ENCODE results near the gene IZUMO4.

Gene IZUMO4

DNA sequence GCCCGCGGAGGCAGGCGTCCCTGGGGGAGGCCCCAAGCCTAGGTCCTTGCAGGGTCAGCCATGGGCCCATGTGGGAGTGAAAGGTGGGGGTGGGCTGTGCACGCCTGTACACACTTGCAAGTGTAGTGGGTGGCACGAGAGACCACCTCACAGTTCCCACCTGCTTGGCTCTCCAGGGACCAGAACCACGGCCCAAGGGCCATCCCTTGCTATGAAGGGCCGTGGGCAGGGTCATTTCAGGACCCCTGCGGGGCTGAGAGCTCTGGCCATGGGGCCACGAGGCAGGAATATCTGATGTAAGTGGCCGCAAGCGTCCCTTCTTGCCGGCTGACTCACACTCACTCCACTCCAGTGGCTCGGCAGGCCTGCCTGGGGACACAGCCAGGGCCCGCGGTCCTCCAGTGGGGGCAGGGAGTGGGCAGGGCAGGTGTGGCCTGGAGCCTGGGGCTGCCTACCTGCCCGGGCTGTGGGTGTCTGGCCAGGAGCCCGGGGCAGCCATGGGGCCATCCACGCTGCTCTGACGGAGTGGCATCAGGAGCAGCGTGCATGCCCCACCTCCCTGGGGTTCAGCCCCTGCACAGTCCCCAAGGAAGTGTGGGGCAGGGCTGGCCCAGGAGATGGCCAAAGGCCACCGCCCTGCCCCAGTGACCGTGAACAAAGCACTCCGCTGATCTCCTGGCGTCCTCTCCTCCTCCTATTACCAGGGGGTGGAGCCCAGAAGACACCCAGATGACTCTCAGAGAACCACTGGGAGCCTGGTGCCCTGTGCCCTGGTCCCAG is 37.1 kb upstream of the IZUMO4 start:
- DNase-seq (ENCODE audit: low read depth): no peak

DNA sequence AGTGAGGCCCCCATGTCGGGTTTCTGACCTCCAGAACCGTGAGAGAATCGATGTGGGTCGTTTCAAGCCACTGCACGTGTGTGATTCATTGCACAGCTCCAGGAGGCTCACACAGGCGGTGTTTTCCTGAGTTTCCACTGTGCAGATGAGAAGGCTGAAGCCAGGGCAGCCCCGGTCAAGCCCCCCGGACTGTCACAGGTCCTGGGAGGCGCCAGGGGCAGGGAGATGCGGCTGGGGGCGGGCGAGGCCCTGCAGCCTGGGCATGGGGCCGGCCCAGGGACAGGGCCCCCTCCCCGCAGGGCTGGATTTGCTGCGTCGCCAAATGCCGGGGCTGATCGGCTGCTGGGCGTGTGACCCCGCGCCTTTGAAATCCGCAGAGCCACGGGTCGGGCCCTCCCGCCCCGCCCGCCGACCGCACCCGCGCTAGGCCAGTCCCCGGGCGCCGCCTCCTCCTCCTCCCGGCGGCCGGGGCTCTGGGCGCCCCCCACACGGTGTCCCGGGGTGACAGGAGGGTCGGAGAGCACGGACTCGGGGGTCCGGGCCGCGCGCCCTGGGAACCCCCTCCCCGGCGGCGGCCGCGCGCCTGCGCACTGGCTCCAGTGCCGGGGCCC is 35.7 kb upstream of the IZUMO4 start:
- DNase-seq (ENCODE audit: low read depth): no peak

DNA sequence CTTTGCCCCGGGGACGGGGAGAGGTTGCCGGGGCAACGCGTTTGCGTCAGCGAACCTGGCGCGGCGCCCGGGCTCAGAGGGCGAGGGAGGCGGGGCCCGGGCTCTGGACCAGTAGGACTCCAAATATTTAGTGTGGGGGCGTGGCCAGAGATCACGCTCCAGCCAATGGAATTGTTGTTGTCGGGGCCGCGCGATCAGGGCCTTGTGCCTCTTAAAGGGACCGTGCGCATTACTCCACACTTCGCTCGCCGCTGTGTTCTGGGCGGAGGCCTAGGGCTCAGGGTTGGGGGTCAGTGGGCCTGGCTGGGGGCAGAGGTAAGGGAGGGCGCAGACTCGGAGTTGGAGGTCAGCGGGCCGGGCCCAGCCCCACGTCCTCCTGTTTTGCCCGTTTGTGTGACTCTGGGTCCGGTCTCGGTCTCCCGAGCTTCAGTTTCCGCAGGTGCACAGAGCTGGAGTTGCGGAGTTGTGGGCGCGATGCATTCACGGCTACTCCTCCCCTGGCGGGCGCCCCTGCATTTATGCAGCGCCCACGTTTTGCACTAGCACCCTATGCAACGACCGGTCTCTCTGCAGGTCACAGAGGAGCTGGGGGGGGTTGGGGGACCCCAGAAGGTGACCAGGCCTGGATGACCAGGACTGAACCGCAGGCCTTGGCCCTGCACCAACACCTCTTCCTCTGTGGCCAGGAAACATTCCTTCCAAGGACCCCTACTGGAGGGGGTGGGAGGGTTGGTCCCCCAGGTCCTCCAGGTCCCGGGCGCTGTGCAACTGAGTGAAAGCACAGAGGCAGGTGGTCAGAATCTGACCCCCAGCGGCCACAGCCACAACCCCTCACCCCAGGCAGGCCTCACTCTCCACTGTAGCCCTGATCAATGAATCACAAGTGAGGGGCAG is 35.0 kb upstream of the IZUMO4 start:
- peak; percentile 97 for DNase-seq (ENCODE audit: low read depth)

DNA sequence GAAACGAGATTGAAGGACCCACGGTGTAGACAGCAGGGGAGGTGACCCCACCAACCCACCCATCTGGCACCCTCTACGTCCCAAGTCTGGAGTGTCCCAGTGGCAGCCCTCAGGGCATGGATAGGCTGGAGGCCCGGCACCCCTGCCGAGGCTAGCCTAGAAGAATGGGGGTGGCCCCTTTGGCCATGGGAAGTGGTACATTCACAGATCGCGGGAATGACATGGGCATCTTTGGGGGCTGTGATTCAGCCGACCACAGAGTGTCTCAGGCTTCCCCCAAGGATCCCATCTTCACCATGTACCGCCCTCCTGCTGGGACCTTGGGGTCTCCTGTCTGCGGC is 34.4 kb upstream of the IZUMO4 start:
- DNase-seq (ENCODE audit: low read depth): no peak

DNA sequence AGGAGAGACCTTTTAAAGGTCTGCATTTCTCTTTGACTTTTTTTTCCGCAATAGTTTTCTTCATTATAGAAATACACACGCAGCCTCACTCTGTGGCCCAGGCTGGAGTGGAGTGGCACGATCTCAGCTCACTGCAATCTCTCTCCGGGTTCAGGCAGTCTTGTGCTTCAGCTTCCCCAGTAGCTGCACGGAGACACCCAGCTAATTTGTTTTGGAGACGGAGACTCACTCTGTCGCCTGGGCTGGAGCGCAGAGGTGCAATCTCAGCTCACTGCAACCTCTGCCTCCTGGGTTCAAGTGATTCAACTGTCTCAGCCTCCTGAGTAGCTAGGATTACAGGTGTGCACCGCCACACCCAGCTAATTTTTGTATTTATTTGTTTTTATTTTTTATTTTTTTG is 33.9 kb upstream of the IZUMO4 start:
- DNase-seq (ENCODE audit: low read depth): no peak

DNA sequence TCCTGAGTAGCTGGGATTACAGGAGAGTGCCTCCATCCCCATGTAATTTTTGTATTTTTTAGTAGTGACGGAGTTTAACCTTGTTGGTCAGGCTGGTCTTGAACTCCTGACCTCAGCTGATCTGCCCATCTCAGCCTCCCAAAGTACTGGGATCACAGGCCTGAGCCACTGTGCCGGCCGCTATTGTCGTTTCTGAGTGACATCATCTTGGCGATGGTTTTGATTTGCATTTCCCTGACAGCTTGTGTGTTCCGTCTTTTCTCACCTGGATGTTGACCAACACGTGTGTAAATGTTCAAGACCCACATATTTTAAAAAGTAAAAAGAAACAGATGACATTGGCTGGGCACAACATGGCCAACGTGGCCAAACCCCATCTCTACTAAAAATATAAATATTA is 32.9 kb upstream of the IZUMO4 start:
- DNase-seq (ENCODE audit: low read depth): no peak

DNA sequence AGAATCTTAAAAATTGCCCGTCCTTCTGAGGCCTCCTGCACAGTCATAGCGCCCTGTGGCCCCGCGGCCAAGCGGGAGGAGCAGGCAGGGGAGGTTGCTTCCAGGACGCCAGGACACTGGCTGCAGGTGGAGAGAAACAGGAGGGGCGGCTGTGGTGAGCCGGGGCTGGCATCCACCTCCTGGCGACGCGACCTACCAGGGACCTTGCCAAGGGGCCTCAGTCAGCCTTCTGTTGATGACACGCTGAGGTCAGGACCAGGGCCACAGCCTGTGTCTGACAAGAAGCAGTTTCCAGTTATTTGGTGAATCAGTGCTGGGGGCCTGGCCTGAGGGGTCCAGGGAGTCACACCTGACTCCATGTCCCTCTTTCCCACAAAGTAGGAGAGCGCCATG is 32.3 kb upstream of the IZUMO4 start:
- DNase-seq (ENCODE audit: low read depth): no peak

DNA sequence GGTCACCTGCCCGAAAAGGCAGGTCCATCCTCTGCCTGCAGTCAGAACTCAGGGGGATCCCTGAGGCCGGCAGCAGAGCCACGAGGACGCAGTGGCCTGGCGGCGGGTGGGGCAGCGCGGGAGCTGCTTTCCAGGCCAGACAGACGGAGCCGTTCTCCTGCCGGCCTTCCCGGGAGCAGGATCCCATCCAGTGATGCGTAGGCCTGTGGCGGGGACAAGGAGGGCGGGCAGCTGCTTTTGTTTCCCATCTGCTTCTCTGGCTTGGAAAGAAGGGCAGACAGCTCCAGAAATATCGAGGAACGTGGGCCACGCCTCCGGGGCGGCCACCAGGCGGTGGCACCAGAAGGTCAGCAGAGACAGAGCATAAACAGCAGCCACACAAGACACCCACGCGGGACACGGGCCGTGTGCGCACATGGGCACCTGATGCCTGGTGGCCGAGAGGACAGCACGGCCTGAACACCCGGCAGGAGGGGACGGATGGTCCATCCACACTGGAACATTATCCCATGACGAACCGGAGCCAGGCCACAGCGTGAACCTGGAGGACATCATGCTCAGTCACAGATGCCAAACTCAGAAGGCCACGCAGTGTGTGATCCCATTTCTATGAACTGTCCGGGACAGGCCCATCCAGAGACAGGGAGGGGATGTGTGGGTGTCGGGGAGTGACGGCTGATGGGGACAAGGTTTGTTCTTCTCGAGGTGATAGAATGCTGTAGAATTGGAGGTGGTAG is 31.8 kb upstream of the IZUMO4 start:
- DNase-seq (ENCODE audit: low read depth): no peak

DNA sequence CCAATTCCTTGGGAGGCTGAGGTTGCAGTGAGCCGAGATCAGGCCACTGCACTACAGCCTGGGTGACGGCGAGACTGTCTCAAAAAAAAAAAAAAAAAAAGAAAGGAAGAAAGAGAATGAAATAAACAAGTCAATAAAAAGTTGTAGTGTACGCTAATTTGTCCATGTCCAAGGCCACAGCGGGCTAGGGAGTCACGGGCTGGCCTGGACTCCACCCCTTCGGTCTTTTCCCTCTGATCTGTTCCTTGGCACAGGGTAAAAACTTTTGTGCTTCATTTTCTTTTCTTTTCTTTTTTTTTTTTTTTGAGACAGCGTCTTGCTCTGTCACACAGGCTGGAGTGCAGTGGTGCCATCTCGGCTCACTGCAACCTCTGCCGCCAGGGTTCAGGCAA is 26.3 kb upstream of the IZUMO4 start:
- DNase-seq (ENCODE audit: low read depth): no peak

DNA sequence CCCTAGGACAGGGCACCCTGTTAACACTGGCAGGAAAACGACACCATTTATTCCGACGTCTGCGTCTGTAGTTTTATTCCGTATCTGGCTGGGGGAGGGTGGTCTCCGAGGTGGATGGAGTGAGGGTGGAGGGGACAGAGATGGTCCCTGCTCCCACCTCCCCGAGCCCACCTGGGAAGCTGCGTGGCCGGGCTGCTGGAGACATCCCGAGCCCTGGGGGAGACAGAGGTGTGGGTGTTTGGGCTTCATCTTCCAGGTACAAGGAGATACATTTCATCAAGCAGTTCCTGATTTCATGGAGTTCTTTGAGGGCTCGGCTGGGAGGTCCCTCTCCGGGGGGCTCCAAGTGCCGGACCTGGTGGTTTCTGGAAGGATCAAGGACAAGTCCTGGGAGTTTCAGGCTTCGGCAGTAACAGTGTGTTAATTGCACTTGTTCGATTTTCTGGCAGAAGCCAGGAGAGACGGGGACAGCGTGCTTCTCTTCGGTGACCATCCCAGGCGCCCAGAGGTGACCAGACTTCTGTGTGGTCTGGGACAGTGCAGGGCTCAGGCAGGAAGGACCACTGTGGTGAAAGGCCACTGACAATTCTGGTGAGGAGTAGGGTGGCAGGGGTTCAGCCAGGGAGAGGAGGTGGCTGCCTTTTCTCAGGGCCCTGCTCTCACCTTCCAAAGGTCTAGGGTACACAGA is 25.6 kb upstream of the IZUMO4 start:
- no peak for DNase-seq (ENCODE audit: low read depth)

DNA sequence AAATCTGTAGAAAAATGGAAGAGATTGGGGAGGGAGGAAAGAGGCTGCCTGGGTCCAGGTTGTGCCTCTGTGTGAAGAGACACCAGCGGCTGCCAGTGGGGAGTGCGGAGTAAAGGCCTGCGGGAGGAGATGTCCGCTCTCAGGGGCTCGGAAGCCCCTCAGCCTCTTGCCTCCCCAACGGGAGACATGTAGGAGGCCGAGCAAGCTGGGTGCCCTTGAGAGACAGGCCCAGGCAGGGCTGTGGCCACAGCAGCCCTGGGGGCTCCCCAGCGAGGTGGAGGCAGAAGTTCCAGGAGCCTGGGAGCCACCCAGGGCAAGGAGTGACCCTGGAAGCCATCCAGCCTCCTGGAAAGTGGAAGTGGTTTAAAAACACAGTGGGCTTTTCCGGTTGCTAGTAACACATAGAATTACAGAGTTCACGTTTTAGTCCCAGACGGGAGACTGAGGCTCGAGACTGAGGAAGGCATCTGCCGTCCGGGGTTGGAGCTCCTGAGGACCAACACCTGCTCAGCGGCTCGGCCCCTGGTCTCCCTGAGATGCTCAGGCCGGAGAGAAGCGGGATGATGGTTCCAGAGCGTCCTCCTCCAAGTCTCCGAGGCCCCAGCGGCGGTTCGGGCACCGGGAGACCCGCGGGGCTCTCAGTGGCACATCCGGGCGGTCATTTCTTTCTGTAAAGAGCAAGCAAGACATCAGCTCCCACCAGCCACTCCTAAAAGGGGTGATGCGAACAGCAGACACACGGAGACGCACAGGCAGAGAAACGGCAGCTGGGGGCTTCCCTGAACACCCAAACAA is 23.8 kb upstream of the IZUMO4 start:
- DNase-seq (ENCODE audit: low read depth): no peak

DNA sequence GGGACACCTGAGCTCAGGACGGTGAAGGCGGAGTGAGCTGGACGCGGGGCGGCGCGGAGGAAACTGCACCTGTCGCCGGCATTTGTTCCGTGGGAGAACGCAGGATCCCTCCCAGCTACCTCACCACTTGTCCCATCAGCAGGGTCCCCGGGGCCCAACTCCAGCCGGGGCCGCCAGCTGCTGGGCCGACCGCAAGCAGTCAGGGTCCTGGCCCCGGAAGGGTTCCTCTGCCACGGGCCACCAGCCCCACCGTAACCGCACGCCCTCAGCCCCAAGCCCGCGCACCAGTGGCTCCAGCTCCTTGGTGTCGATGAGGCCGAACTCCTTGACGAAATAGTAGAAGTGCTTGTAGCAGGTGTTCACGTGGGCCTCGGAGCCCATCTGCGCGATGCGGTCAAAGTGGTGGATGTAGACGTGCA is 20.2 kb upstream of the IZUMO4 start:
- DNase-seq (ENCODE audit: low read depth): no peak

DNA sequence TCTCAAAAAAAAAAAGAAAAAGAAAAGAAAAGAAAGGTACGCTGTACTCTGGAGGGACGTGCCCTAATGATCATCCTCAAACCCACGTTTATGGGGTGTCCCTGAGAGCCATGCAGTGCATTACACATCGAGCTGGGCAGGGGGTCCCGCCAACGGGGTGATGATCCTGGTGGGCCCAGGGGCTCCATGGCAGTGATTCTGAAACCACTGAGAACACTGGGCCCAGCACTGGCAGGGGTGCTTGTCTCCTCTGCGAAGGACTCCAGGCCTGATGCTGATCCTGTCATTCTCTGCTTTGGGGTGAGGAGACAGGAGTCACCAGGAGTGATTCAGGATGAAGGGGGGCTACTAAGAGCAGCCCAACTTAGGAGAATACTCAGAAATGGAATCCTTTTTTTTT is 19.3 kb upstream of the IZUMO4 start:
- no peak for DNase-seq (ENCODE audit: low read depth)

DNA sequence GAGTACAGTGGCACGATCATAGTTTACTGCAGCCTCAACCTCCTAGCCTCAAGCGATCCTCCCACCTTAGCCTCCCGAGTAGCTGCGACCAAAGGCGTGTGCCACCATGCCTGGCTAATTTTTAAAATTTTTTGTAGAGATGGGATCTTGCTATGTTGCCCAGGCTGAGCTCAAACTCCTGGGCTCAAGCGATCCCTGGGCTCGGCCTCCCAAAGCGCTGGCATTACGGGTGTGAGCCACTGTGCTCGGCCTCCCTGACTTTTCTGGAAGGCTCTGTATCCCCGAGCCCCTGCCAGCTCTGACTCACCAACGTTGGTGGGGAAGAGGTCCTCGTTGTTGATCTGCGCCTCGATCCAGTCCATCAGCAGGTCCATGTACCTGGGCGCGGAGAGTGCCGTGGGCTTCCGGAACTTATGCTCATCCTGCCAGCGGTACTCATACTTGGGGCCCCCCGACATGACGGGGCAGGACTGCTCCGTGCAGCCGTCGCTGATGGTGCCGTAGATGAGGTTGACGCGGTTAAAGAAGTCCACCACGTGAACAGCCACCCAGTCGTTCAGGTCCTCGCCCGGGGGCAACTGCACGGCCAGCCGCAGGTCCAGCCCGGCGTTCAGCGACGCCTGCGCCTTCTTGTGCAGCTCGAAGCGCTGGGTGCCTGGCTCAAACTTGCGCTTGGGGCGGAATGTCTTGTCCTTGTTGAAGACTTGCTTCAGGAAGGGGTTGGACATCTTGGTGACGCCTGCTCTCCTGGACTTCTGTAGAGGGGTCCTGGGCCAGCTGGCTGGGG is 18.7 kb upstream of the IZUMO4 start:
- no peak for DNase-seq (ENCODE audit: low read depth)

DNA sequence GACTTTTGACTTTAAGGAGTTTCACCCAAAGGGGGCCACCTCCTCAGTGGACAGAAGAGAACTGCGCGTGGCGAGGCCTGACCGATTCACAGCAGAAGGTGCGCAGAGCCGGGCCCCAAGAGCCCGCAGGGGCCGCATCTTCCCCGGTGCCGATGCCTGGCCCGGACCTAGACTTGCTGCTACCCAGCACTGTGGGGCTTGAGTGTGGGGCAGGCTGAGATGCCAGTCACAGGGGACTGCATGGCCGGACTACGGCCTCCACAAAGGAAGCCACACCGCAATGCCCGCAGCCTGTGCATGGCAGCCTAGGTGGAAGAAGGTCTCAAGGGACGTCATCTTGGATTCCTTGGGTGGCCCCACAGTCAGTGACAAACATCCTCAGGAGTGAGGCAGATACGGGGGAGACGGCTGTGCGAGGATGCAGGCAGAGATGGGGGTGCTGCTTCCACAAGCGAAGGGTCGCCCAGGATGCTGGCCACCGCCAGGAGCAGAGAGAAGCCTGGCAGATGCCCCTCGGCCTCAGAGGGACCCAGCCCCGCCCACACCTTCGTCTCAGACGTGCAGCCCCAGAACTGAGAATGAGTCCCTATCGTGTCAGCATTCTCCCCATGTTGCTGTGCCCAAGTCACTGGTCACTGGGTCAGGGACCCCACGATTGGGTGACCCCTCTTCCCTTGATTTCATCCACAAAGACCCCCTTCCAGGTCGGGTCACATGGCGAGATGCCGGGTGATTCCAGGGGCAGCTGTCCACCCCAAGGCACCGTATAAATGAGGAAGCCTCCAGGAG is 17.4 kb upstream of the IZUMO4 start:
- no peak for DNase-seq (ENCODE audit: low read depth)

DNA sequence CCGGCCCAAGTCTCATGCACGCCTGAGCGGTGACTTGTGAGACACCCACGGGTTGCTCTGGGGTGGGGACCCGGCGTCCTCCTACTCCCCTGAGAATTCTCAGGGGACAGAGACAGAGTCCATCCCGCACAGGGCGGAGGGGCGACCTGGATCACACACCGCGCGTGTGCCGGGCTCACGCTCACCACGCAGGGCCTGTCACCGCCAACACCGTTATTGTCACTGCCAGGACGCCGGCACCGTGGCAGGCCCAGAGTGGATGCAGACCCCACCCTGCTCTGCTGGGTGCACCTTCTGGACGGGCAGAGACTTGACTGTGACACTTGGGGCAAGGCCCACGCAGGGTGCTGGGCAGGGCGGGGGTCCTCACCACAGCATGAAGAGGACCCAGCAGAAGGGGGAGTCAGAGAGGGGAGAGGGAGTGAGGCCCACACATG is 16.8 kb upstream of the IZUMO4 start:
- no peak for DNase-seq (ENCODE audit: low read depth)

DNA sequence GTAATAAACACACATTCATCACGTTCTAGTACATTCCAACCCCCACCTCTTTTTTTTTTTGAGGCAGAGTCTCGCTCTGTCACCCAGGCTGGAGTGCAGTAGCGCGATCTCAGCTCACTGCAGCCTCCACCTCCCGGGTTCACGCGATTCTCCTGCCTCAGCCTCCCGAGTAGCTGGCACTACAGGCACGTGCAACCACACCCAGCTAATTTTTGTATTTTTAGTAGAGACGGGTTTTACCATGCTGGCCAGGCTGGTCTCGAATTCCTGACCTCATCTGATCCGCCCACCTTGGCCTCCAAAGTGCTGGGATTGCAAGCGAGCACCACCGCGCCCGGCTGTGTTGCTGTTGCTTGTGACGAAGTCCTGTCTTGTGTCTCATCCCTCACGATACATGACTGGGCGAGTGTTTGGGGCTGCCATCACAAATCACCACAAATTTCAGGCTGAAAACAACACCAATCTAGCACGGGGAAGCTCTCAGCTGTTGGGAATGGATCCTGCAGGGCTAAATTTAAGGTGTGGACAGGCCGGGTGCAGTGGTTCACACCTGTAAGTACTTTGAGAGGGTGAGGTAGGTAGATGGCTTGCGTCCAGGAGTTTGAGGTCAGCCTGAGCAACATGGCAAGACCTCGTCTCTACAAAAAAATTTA is 16.3 kb upstream of the IZUMO4 start:
- DNase-seq (ENCODE audit: low read depth): no peak

DNA sequence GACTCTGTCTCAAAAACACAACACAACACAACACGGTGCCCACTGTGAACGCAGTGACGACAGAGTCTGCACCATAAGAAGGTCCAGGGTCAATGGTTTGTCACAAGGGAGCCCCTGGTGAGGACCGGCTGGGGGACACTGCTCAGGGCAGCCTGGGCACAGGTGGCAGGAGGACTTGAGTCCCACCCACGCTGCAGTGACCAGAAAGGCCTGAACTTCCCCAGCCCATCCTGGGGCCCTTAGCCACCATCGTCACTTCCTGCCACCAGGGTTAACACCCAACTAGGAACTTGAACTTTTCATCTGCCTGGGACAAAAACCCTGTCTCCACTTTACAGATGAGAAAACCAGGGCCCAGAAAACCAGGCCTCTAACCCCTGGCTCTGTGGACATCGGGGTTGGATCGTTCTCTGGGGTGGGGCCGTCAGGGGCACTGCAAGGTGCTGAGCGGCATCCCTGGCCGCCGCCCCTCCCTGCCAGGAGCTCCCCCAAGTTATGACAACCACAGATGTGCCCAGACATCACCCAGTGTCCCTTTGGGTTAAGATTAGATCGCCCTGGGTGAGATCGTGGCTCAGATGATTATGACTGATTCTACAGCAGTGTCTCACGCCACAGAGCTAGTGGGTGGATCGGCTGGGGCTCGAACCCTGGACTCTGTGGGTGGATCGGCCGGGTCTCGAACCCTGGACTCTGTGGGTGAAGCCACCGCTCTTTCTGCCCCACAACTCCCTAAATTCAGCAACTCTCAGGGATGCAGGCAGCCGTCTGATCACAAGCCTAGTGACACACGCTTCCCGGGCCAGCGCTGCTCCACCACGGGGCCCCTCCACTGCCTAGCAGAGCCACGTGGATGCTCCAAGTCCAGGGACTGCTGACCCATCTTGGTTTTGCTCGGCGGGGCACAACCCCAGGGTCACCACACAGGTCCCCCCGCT is 14.6 kb upstream of the IZUMO4 start:
- no peak for DNase-seq (ENCODE audit: low read depth)
